HUES6 (cell line): Measurements from ENCODE around the gene SKAP2.
"Not testable (repeated sequence)": the region's sequence is repeated elsewhere in the genome, so short reads cannot be mapped to it uniquely, and the experiment has no call there.

ENCODE experiments used
- H3K27ac ChIP-seq: 2 replicates; pipeline ENCODE4 v1.7.0; 2013; ENCODE audit warnings: low read depth, mild to moderate bottlenecking, low read length, inconsistent platforms
- H3K27me3 ChIP-seq: 2 replicates; pipeline ENCODE4 v1.6.1; 2013; ENCODE audit warnings: low read length; ENCODE audit not compliant: control insufficient read depth, insufficient read depth
- H3K36me3 ChIP-seq: 2 replicates; pipeline ENCODE4 v1.6.1; 2013; ENCODE audit warnings: low read length; ENCODE audit not compliant: control insufficient read depth, insufficient read depth
- H3K4me1 ChIP-seq: 2 replicates; pipeline ENCODE4 v1.6.1; 2013; ENCODE audit warnings: low read length; ENCODE audit not compliant: control insufficient read depth, insufficient read depth
- H3K4me3 ChIP-seq: 2 replicates; pipeline ENCODE4 v1.5.1; 2013; ENCODE audit warnings: low read depth, low read length
- H3K9ac ChIP-seq: one replicate; pipeline ENCODE4 v1.6.1; 2013; ENCODE audit warnings: mild to moderate bottlenecking, low read length
- H3K9me3 ChIP-seq: 2 replicates; pipeline ENCODE4 v1.6.1; 2013; ENCODE audit warnings: low read depth, low read length; ENCODE audit not compliant: control insufficient read depth, insufficient read depth

Gene SKAP2

DNA sequence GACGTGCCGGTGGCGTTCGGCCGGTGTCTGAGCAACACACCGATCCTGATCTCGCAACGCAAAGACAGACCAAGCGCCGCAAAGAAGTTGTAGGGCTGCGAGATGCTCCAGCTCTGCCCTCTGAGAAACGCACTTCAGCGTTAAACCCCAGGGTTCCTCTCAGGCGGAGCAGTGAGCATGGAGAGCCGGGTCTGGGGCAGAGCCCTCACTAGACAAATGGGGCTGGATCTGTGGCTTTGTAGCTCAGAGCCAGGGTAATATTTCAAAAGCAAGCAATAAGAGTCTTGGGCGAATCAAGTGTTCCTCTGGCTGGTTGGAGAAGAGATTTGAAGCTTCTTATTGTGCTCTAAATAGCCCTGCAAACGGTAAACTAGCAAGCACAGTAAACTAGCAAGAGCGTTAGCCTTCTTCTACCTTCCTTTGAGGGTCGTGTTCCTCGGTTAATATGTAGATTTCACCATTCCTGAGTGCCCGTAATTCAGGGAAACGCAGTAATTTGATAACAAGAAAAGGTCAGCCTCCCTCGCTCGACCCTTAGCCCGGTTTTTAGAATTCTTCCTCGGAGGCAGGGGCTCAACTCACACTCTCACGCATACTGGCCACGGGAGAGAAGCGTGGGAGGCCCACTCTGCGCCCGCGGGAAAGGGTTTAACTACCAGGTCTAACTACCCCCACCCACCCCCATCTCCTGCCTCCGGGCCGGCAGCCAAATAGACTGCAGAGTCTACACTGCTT is 6.7 kb downstream of the SKAP2 start:
- Histone ChIP-seq H3K4me3 (peak overlapping the region; percentile 51), H3K36me3 (no peaks in the 10 kb centered on the region), H3K9me3 (no peaks in the 10 kb centered on the region), H3K9ac (peak overlapping the region; percentile 55), H3K4me1 (peaks cover 16% of the 10 kb centered on the region), H3K27me3 (peaks cover 59% of the 10 kb centered on the region), H3K27ac (no peak overlapping the region)

DNA sequence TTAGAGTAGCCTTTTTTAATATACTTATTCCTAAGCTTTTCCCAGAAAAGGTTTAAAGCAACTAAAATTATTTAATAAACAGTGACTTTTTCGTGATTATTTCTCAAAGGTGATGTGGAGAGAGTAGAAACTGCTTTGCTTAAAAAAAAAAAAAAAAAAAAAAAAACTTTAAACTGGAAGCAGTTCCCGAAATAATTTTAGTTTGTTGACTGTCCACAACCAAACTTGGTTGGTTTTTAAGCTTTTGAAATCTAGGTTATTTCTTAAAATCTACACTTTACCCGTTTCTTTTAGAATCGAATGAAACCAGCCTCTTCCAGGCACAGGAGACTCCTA is 7.3 kb downstream of the SKAP2 start:
- no peaks in the 10 kb centered on the region for H3K36me3 ChIP-seq
- no peak overlapping the region for H3K27ac ChIP-seq
- H3K4me3 ChIP-seq = peak overlapping the region; percentile 51
- peak overlapping the region; percentile 55 for H3K9ac ChIP-seq
- H3K9me3 ChIP-seq = no peaks in the 10 kb centered on the region
- H3K4me1 ChIP-seq = peaks cover 16% of the 10 kb centered on the region
- H3K27me3 ChIP-seq = peaks cover 56% of the 10 kb centered on the region

DNA sequence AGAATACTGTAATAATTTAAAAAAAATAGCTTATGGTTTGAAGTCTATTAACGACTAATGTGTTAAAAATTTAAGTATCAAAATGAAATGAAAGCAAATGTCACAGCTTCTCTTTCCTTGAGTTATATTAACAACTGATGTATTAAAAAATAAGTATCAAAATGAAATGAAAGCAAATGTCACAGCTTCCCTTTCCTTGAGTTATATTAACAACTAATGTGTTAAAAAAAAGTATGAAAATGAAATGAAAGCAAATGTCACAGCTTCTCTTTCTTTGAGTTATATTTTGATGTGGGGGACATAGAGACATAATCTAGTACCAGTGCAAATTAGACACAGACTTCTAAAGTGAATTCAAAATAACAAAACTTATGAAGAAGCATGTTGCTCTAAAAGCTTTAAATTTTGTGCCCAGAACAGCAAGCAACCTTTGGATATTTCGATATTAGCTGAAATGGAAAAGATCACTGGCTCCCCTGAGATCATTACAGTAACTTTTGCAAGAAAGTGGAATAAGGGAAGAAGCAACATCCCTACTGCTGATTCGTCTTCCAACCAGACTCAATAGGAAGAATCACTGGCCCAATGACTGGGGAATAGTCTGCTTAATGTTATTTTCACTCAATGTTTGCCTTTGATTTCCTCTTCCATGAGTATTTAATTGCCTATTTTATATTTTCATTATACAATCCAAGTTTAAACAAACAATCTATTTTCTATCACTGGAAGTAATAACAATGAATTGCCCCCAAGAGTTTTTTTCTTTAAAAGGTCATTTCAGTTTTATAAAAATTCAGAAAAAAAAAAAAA is 8.0 kb downstream of the SKAP2 start:
- Histone ChIP-seq H3K4me3 (peak overlapping the region; percentile 51; the same call in 1 of the 2 replicates), H3K4me1 (peaks cover 16% of the 10 kb centered on the region), H3K9ac (no peak overlapping the region), H3K9me3 (no peaks in the 10 kb centered on the region), H3K27me3 (peaks cover 56% of the 10 kb centered on the region), H3K27ac (no peak overlapping the region), H3K36me3 (no peaks in the 10 kb centered on the region)

DNA sequence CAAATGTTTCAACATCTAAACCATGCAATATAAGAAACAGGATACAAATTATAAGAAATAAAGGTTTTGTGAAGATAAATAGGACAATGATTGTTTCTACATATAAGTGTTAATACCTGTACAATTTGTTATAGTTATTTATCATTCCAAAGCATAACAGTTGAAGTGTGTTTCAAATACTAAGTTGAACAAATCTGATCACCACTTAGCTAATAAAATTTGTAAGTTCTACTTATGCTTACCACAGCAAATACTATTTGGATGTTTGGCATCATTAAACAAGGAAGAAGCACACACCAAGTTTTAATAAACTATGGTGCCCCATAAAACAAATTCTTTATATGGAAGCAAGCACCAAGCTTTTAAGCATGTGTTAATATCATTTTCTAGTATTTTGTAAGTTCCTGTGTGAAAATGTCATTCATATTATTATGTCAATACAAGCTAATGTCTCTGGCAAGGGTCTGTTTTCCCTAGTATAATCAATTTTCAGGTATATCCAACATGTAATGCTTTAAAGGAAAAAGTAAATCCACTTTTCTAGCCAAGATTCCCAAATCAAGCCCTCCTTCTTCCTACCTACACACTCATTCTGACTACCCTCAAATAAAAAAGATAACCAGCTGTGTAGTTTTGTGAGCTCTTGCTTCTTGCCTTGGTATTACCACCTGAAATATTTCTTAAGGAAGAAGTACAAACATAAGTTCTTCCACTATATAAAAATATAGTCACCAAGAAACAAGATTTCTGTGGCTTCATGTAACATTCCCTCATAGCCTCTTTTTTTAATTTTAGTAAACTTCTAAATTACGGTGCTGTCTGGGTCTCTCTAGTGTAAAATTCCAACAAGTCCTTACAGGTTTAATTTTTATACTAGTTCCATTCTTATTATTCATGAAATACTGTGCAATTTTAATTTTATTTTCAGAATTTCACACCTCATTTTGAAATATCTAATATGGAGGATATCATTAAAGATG is 9.2 kb downstream of the SKAP2 start:
- Histone ChIP-seq H3K4me1 (peaks cover 16% of the 10 kb centered on the region), H3K27ac (no peak overlapping the region), H3K9ac (no peak overlapping the region), H3K27me3 (peaks cover 56% of the 10 kb centered on the region), H3K4me3 (no peak overlapping the region), H3K36me3 (no peaks in the 10 kb centered on the region), H3K9me3 (no peaks in the 10 kb centered on the region)

DNA sequence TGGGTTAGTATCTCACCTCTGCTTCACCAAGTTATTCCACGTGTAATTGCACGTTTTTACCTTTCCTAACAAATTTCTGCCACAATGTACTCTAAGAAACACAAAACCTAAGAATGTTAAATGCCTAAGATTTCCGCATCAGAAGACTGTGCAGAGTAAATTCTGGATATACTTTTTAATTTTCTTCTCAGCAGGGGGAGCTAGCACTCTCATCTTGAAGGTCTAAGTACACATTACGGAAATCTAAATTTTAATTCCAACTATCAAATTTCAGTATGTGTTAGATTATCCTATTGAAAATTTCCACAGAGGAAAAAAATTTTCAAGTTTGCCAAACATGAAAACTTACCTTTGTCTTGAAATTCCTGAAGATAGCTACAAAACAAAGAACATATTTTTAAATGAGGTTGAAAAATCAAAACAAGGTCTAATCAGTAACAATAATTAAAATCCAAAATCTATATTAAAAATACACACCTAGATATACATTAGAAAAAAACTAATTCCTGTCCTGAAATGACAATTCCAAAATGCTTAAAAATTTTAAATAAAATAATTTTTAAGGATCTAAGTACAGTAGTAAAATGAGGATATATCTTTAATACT is 10.5 kb downstream of the SKAP2 start:
- Histone ChIP-seq H3K4me1 (peaks cover 13% of the 10 kb centered on the region), H3K9ac (no peak overlapping the region), H3K36me3 (no peaks in the 10 kb centered on the region), H3K27me3 (peaks cover 48% of the 10 kb centered on the region), H3K27ac (no peak overlapping the region), H3K4me3 (no peak overlapping the region), H3K9me3 (no peaks in the 10 kb centered on the region)

DNA sequence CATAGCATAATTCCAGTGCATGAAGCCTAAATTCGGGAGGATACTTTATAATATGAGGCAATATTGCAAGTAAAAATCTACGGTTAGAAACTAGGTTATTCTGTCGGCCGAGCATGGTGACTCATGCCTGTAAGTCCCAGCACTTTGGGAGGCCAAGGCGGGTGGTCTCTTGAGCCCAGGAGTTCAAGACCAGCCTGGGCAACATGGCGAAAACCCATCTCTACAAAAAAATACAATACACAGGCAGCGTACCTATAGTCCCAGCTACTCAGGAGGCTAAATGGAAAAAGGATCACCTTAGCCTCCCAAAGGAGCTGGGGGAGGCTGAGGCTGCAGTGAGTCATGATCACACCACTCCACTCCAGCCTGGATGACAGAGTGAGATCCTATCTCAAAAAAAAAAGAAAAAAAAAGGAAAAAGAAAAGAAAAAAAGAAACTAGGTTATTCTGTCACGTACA is 14.2 kb downstream of the SKAP2 start:
- Histone ChIP-seq H3K9me3 (no peaks in the 10 kb centered on the region), H3K9ac (no peak overlapping the region)

DNA sequence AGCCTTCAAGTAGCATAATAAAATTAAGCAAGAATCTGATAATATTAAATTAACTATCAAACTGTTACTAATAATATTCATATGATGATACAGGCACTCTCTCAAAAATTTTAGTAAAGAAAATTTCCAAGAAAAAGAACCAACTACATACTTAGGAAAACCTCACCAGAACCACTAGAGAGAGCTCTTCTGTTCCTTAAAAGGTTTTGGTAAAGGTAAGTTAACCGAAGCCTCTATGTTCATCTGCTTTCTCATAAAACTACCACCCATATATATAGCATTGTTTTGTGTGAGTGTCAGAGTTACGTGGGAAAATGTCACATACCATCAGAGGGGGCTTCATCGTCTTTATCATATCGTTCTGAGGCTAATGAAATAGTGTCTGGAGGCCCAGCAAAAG is 20.7 kb downstream of the SKAP2 start:
- Histone ChIP-seq H3K4me3 (no peak overlapping the region), H3K9me3 (no peaks in the 10 kb centered on the region), H3K9ac (no peak overlapping the region)

More for the DNA sequence above, 14.2 kb downstream of the SKAP2 start:
- H3K27ac ChIP-seq = no peak overlapping the region
- H3K4me1 ChIP-seq = no peaks in the 10 kb centered on the region
- H3K4me3 ChIP-seq = no peak overlapping the region
- no peaks in the 10 kb centered on the region for H3K36me3 ChIP-seq
- H3K27me3 ChIP-seq = peaks cover 13% of the 10 kb centered on the region; the same call in 1 of the 2 replicates

DNA sequence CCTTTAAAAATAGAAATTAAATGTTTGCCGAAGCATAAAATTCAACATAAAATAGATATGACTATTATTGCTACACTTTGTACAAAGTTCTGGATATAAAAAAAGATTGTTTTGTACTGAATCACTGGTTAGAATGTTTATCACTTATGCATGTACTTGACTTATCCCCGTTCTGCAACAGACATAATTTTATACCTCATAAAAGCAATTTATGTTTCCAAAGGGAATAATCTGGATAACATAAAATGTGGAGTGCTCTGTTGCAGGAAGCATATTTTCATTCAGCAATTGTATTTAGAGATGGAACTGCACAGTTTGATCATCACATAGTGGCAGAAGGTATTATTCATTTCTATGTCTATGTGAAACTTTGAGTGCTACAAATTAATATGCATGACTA is 21.5 kb downstream of the SKAP2 start:
- no peak overlapping the region for H3K27ac ChIP-seq
- H3K9ac ChIP-seq = no peak overlapping the region
- no peaks in the 10 kb centered on the region for H3K27me3 ChIP-seq
- no peak overlapping the region for H3K4me3 ChIP-seq
- H3K4me1 ChIP-seq = no peaks in the 10 kb centered on the region
- no peaks in the 10 kb centered on the region for H3K36me3 ChIP-seq
- no peaks in the 10 kb centered on the region for H3K9me3 ChIP-seq

More for the DNA sequence above, 20.7 kb downstream of the SKAP2 start:
- Histone ChIP-seq H3K36me3 (no peaks in the 10 kb centered on the region), H3K27ac (no peak overlapping the region), H3K4me1 (no peaks in the 10 kb centered on the region), H3K27me3 (no peaks in the 10 kb centered on the region)

DNA sequence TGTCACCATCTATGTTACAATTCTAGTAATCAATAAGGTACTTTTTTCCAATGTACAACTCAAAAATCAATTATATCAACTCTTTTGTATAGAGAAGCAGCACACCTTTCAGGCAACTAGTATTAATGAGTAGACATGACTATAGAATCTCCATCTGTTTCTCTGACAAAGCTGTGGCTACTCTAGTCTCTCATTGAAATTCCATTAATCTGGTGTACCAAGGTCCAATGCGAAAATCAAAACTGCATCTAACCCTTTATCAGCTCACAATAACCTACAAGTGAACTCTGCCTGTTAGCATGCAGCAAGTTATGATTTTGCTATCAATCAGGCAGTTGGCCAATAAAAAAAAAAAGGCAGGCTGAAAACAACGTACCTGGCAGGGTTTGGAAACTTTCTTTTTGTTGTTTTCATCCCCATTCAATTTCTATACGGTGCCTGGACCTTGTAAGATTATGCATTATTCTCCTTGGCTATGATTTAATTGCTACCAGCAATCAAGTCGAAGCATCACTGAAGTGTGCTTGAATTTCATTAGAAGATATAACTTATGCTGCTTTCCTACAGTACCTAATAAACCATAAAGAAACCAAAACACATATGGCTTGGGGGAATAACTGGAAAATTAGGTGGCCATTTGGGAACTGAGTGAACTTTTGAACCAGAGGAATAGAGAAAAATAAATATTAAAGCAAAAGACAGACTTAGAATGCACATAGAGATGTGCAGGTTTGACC is 23.2 kb downstream of the SKAP2 start:
- no peak overlapping the region for H3K9ac ChIP-seq
- no peaks in the 10 kb centered on the region for H3K36me3 ChIP-seq
- no peak overlapping the region for H3K4me3 ChIP-seq
- no peaks in the 10 kb centered on the region for H3K4me1 ChIP-seq
- no peaks in the 10 kb centered on the region for H3K9me3 ChIP-seq
- H3K27me3 ChIP-seq = no peaks in the 10 kb centered on the region
- no peak overlapping the region for H3K27ac ChIP-seq

DNA sequence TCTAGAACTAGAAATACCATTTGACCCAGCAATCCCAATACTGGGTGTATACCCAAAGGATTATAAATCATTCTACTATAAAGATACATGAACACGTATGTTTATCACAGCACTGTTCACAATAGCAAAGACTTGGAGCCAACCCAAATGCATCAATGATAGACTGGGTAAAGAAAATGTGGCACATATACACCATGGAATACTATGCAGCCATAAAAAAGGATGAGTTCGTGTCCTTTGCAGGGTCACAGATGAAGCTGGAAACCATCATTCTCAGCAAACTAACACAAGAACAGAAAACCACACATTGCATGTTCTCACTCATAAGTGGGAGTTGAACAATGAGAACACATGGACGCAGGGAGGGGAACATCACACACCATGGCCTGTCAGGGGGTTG is 27.6 kb downstream of the SKAP2 start:
- not testable (repeated sequence) for H3K9me3 ChIP-seq, H3K4me1 ChIP-seq, H3K27me3 ChIP-seq, H3K4me3 ChIP-seq, H3K27ac ChIP-seq, H3K9ac ChIP-seq, H3K36me3 ChIP-seq
